ENCODE data around the gene RAMP1.

RAMP1 gene

GRCh38 chr2:237956402-237956736 lies 96.9 kb downstream of the RAMP1 start:
- no peak for FAIRE-seq

DNA sequence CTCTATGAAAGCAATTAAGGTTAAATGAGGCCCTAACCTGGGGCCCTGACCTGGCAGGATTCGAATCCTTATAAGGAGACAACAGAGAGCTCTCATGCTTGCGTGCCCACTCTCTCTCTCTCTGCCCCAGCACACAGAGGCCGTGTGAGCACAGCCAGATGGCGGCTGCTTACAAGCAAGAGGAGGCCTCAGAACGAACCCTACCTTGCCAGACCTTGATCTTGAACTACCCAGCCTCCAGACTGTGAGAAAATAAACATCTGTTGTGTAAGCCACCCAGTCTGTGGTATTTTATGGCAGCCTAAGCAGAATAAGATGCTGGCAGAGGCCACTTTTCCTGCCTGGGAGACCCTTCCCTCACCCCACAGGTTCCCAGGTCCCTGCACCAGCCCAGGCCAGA lies 102.2 kb downstream of the RAMP1 start:
- FAIRE-seq = no peak

All from islet of Langerhans (tissue), 1 donor.